ENCODE data around the gene FH. TPM values are rescaled to one million over a fixed set of nuclear protein-coding genes. Genes with fewer than 3 reads are reported as not detected.
A peak's percentile ranks its signal among the peaks of the same experiment; 100 is the strongest.

The FH gene
- 10 to 100 TPM; 45.0 to 54.1 TPM for total RNA-seq
- long read RNA-seq, donor 1, transcript FH-201 (10 exons, 1,797 nt) = major isoform, 20 of 21 reads
- long read RNA-seq, donor 1, partial matches to known transcripts = 0 of 21 reads
- long read RNA-seq, donor 1, other reads (novel, unspliced or antisense) = 1 of 21 reads
- long read RNA-seq, donor 2, transcript FH-201 (10 exons, 1,797 nt) = major isoform, 154 of 165 reads
- long read RNA-seq, donor 2, partial matches to known transcripts = 3 of 165 reads
- long read RNA-seq, donor 2, other reads (novel, unspliced or antisense) = 8 of 165 reads

GRCh38 chr1:241519308-241520079, at the start of gene FH:
FH (minus strand) TSS chr1:241519755; CDS start chr1:241519722, 33 bp downstream.
- DNase-seq (ENCODE audit: low spot score) = peak; percentile 98
- intact Hi-C loops (cut with DNase I) = no loop called here

GRCh38 chr1:241560849-241561187, 41.3 kb upstream of the FH start:
- DNase-seq (ENCODE audit: low spot score) = no peak
- intact Hi-C loops (cut with DNase I) = no loop called here

GRCh38 chr1:241560146-241560848, 40.7 kb upstream of the FH start:
- intact Hi-C loops (cut with DNase I) = no loop called here
- no peak for DNase-seq (ENCODE audit: low spot score)

DNA sequence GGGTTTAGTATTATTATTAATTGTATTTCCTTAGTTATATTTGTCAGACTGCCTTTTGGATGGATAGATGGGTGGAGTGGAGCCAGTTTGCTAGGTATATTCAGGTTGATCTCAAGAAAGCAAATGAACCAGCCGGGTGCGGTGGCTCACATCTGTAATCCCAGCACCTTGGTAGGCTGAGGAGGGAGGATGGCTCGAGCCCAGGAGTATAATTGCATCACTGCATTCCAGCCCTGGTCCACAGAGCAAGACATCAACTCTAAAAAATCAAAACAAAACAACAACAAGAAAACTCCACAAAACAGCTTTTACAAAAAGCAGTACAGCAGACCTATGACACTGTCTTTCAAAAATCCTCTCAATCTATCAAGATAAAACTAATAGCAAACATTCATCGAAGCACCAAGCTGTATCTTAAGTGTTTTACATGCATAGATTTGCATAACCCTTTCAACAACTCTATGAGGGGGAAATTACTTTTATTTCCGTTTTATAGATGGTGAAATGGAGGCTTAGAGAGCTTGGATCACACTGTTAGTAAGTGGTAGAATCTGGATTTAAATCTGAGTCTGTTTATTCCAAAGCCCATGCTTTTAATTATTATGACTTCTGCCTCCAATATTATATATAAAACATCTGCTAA, 38.1 kb upstream of the FH start:
- no peak for DNase-seq (ENCODE audit: low spot score)
- intact Hi-C loops (cut with DNase I) = no loop called here

DNA sequence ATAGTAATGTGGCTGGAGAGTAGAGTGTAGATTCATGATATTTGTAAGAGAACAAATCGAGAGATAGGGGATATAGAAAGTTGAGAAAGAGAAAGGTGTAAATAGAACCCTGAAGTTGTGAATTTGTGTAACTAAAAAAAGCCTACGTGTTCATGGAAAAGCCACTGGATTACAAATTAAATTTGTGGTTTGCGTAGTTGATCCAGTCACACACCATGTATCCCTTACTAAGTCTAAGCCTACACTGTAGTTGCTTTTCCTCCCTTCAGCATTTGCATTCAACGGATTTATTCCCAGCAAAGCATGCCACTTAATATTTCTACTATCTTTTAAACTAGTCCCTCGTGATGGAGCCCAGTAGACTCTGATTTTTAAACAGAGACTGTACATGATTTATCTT, 37.5 kb upstream of the FH start:
- intact Hi-C loops (cut with DNase I) = no loop called here
- DNase-seq (ENCODE audit: low spot score) = no peak

DNA sequence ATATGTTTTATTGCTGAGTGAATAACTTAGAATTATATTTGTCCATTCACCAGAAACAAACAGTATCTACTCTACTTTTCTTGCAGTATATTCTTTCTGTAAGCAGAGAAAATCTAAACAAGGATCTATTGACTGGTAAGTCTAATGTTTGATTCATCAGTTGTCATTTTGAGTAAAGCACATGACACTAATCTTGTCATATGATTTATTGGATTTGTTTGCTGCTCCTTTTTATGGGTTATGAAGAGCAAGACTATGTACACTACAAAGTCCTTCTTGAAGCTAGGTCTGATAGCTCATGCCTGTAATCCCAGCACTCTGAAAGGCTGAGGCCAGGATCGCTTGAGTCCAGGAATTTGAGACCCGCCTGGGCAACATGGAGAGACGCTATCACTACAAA, 36.0 kb upstream of the FH start:
- no peak for DNase-seq (ENCODE audit: low spot score)
- intact Hi-C loops (cut with DNase I) = no loop called here

DNA sequence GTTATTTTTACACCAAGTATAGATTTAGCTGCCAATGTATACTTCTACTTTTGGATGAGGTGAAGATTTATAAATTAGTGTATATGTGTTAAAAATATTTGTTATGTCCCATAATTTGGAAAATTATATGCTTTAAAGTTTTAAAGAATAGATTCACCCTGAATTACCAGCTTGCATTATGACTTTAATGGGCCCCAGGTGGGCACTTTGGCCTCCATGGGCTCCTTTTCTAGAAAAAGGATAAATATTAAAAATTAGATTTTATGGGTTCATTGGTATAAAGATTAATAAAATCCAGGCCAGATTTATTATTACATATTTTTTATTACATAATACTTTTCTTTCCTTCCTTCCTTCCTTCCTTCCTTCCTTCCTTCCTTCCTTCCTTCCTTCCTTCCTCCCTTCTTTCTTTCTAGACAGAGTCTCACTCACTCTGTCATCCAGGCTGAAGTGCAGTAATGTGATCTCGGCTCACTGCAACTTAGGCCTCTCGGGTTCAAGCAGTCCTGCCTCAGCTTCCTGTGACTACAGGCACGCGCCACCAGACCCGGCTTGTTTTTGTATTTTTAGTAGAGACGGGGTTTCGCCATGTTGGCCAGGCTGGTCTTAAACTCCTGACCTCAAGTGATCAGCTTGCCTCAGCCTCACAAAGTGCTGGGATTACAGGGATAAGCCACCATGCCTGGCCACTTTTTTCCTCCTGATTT, 34.5 kb upstream of the FH start:
- DNase-seq (ENCODE audit: low spot score) = no peak
- intact Hi-C loops (cut with DNase I) = no loop called here

- DNase-seq (ENCODE audit: low spot score) = peak; percentile 82
- intact Hi-C loops (cut with DNase I) = no loop called here
Measured at GRCh38 chr1:241551759-241552638, 32.4 kb upstream of the FH start.

GRCh38 chr1:241550318-241550717, 30.8 kb upstream of the FH start:
- intact Hi-C loops (cut with DNase I) = no loop called here
- DNase-seq (ENCODE audit: low spot score) = no peak

- no peak for DNase-seq (ENCODE audit: low spot score)
- intact Hi-C loops (cut with DNase I) = loop anchor here in 1 of 2 donors (5.0 kb wide), 2 partner anchors 344 to 1311 kb away; no protein-coding TSS in a partner anchor
Measured at GRCh38 chr1:241548008-241548407, 28.5 kb upstream of the FH start.

DNA sequence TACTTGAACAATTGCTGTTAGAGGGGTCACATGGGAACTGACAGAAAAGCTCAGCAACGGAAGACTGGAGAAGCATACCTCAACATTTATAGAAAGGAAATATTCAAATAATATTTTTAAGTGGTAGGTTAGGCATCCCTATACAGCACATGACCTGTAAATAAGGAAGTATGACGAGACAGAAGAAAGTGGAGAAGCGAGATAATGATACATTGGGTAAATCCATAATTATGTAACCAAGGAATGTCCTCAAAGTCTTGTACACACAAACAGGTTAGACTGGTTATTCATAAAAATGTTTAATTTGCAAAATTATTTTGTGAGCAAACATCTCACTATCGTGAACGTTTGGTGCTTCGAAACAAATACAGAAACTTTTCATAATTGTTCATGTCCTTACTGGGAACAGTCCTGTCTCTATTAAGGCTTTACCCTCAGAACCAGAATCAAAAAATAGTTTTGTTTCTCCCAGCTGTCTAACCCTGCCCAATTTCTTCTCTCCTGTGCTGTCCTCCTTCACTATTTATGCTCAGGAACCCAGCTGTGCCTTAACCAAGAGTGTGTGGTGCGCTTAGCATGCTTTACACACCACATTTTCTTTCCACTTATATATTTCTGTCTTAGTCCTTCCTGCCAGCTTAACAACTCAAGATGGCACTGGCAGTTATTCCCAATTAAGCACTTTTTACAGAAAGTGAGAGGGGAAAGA, 22.8 kb upstream of the FH start:
- intact Hi-C loops (cut with DNase I) = no loop called here
- DNase-seq (ENCODE audit: low spot score) = no peak

DNA sequence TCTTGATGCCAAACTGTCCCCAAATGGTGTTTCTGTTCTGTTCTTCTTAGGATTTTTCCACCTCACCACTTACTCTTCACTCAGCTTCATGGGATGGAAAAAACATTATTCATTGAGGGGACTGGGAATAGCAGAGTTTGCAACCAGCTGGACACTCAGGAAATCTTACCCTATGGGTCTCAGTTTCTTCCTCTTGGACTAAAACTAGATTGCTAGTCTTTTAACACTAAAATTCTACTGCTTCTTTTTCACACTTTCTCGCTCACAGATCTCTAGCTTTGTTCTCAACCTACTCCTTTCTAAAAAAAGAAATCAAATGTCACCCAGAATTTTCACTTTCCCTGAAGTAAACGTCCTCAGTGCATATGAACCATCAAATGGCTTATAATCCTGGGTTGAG, 17.4 kb upstream of the FH start:
- no peak for DNase-seq (ENCODE audit: low spot score)
- intact Hi-C loops (cut with DNase I) = no loop called here

DNA sequence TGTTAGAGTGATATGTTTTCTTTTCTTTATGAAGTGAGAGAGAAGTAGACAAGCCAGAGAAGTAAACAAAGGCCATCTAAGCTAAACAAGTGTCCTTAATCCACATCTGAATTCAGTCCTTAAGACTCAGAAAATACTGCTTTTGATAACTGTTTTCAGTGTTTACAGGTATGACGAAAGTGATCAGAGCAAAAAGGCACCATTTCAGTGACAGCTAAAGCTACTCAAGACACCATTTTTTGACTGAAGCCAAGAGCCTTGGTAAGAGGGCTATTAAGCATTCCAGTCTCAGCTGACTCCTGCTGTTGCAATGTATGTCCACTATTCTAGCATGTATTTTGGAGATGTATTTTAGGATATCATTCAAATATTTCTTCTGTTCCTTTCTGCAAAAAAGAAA, 16.7 kb upstream of the FH start:
- intact Hi-C loops (cut with DNase I) = no loop called here

GRCh38 chr1:241533326-241534115, 14.0 kb upstream of the FH start:
- intact Hi-C loops (cut with DNase I) = no loop called here
- DNase-seq (ENCODE audit: low spot score) = no peak

More for the DNA sequence above, 16.7 kb upstream of the FH start:
- DNase-seq (ENCODE audit: low spot score) = no peak

- no peak for DNase-seq (ENCODE audit: low spot score)
- intact Hi-C loops (cut with DNase I) = no loop called here
Measured at GRCh38 chr1:241532864-241533263, 13.3 kb upstream of the FH start.

DNA sequence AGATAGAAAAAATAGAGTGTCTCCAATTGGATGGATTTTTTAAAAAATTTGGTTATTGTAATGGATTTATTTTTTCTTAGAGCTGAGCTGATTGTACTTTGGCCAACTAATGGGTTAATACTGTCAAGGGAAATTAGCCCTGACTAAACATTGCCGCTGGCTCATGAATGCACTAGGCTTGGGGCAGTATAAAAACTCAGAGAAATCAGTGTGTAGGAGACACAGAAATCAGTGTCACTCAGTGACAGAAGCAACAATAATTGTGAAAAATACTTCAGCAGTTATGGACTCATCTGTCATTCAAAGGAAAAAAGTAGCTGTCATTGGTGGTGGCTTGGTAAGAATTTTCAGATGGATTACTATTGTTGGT, 12.6 kb upstream of the FH start, which contains the start of gene KMO:
Gene KMO, plus strand, starts transcription at position 217 of the 370 bp plus-strand sequence. Its CDS starts 67 bp downstream, at position 284.
- no peak for DNase-seq (ENCODE audit: low spot score)
- intact Hi-C loops (cut with DNase I) = no loop called here
